ENCODE measurements around the gene SCFD2.
"Not testable (repeated sequence)": the region's sequence is repeated elsewhere in the genome, so short reads cannot be mapped to it uniquely, and the experiment has no call there.

DNA sequence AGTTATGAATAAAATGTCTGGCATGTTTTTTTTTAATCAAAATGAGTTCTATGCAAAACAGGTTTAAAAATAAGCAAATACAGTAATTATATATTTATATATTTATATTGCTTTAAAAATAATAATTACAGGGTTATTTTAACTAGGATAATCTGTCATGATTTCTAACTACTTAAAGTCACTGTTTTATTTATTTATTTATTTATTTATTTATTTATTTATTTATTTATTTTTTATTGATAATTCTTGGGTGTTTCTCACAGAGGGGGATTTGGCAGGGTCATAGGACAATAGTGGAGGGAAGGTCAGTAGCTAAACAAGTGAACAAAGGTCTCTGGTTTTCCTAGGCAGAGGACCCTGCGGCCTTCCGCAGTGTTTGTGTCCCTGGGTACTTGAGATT, 129.2 kb downstream of the SCFD2 start:
- TF ChIP-seq, protein P1, sequence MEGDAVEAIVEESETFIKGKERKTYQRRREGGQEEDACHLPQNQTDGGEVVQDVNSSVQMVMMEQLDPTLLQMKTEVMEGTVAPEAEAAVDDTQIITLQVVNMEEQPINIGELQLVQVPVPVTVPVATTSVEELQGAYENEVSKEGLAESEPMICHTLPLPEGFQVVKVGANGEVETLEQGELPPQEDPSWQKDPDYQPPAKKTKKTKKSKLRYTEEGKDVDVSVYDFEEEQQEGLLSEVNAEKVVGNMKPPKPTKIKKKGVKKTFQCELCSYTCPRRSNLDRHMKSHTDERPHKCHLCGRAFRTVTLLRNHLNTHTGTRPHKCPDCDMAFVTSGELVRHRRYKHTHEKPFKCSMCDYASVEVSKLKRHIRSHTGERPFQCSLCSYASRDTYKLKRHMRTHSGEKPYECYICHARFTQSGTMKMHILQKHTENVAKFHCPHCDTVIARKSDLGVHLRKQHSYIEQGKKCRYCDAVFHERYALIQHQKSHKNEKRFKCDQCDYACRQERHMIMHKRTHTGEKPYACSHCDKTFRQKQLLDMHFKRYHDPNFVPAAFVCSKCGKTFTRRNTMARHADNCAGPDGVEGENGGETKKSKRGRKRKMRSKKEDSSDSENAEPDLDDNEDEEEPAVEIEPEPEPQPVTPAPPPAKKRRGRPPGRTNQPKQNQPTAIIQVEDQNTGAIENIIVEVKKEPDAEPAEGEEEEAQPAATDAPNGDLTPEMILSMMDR (IDR thresholded peaks at IDR 0.05), result not testable (repeated sequence)
- TF ChIP-seq POLR2AphosphoS5, POLR2A (IDR thresholded peaks at IDR 0.05): not testable (repeated sequence)
